Urothelium cell line (cell line): ENCODE data around the gene ATP1B3.
"Not testable (repeated sequence)": the region's sequence is repeated elsewhere in the genome, so short reads cannot be mapped to it uniquely, and the experiment has no call there.

Experiments used
- DNase-seq: peaks from one replicate; pipeline ENCODE4 v3.0.0; 2011; ENCODE audit warnings: low spot score, mixed read lengths
- FAIRE-seq: peaks from 2 replicates; lab custom pipeline; 2011; peaks lifted over from hg19 to GRCh38; lab: Jason Lieb, UNC

ATP1B3 gene

DNA sequence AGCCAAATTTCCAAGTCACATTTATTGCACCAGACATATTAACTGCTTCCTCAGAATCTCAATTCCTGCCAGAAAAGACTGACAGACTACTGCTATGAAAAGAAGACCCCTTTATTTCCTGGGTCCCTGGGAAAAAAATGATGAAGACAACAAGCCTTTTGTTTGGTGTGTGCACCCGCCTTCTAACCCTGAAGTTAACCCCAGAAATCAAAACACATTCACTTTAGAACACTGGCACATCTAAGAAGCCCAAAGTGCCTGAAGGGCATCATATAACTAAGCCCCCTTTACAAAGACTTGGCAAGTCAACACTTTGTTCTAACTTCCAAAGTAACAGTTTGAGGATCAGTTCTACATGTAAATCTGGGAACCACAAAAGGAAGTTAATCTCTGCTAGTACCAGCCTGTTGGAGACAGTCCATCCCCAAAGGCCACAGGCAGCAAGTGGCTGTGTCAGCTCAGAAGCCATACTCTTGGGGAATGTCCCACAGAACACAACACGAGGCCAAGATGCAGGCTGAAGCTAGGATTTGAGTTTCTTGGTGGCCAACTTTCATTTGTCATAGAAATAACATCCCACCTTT is 16.3 kb upstream of the ATP1B3 start:
- FAIRE-seq, result no peak
- DNase-seq, result no peak

DNA sequence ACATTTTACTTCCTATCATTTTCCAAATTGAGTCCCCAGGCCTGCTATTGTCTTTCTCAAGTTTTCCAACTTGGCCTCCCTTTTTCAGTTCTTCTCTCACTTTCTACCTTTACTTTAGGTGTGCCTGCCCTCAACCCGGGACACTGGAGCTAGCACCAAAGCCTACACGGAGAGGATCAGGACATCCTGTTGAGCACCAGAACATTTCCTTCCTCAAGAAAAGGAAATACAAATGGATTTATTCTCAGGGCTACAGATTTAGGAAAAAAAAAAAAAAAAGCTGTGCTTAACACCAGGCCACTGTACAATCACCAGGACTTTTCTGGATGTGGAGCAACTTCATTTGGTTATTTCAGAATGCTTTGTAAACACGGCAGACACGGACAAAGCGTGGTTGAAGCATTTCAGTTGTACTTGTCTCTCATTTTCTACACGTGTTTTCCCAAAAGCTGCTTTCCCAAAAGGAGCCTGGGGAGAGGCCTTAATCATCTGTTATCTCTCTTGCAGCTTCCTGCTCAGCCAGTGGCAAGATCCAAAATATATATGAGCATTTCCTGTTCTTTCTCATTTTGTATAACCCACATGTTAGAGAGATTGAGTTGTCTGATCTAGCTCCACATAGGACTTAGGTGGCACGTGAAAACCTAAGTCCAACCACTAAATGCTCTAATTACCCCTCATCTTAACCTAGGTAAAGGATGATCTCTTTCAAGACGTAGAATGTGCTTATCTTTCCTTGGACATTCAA is 15.5 kb upstream of the ATP1B3 start:
- FAIRE-seq, result no peak
- DNase-seq, result no peak

- FAIRE-seq, result no peak
- DNase-seq, result no peak
These were observed 14.1 kb upstream of the ATP1B3 start for GRCh38 chr3:141862279-141862816.

- DNase-seq (no peak), FAIRE-seq (no peak)
These were observed 13.0 kb upstream of the ATP1B3 start for GRCh38 chr3:141863491-141863890.

DNA sequence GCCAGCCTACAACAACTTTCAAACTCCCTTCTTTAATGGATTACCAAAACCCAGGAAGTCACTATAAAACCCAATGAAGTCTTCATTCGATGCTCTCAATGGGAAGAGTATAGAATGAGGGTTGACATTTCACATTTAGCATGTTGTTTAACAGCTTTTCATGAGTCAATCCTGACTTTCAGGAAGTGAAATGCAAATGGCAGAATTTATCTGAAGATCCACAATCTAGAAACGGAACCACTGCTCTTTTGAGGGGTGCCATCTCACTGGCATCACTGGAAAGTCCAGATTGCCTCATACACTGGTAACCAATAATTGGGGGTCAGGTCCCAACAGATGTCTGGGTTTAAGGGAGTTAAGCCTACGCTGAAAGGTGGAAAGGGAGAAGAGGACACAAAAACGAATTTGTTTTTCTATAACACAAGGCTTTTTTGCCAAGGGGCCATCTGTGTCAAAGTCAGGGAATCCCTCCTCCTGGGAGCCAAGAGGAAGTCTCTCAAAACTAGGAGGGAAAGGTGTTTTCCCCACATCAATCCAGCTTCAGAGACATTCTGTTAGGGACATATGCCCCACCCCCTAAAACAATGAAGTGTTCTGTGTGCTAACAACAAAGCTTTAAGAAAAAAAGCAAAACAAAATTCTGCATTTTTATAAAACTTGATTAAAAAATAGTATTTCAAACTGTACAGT is 12.0 kb upstream of the ATP1B3 start:
- no peak for FAIRE-seq
- DNase-seq, result no peak

DNA sequence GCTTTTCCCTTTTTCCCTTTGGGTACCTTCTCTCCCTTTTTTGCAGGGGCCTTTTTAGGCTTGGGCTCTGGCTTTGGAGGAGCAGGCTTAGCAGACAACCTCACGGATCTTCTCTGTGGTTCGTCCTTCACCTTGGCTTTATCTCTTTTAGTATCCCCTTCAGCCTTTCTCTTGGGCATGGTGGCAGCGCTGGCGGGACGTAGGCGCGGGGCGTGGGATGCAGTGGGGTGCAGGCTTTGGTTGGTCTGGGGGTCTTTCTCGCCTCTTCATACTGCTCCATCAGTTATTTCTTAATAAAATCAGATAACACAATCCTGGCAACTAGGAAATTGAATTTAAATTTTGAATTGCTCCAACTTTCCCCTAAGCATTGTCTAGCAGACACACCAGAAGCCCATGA is 11.3 kb upstream of the ATP1B3 start:
- FAIRE-seq (no peak), DNase-seq (no peak)

- FAIRE-seq, result no peak
These were observed 6.3 kb upstream of the ATP1B3 start for GRCh38 chr3:141870091-141870687.

DNA sequence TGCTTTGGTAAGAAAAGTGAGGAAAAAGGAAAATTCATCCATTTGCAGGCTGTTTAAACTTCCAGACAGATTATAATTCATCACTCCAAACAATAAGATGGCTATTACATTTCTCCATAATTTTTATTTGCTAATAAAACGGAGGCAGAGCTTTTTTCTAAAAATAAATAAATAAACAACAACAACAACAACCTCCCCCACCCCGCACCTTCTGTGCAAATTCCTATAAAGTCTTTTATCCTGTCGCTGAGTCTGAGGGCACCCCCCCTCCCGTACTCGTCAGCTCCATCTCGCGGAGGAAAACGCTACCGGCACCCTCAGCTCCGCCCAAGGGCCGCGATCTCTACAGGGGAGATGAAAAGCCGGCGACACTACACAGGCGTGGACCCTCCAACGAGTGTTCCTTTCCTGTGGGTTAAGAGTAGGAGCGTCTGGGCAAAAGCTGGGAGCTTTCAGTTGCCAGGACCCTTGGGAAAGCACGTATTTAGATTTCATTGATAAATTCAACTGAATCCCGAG is 1.0 kb upstream of the ATP1B3 start:
- peak; percentile 77 for DNase-seq
- no peak for FAIRE-seq

More at GRCh38 chr3:141870091-141870687, 6.3 kb upstream of the ATP1B3 start:
- DNase-seq, result no peak

- DNase-seq, result no peak
- FAIRE-seq, result no peak
These were observed 506 bp upstream of the ATP1B3 start for GRCh38 chr3:141875893-141876380.

- no peak for FAIRE-seq
- peak; percentile 26 for DNase-seq
These were observed 613 bp downstream of the ATP1B3 start for GRCh38 chr3:141876891-141877621.

DNA sequence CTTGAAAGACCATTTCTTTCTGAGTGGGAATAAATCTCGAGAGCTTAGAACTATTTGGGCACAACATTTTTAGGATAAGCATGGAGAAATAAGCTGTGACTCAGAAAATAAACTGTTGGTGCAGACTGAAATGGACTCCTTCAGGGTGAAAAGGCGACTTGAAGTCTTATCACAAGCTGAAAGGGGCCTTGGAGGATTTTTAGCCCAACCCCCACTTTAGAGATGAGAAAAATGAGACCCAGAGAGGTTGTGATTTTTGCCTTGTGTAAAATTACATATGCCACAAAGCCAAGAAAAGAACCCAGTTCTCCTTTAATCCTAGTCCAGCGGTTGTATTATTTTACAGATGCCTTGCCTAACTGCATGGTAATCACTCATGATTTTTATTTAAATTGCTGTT is 1.5 kb downstream of the ATP1B3 start:
- DNase-seq, result no peak
- FAIRE-seq, result no peak

- FAIRE-seq, result no peak
- DNase-seq, result no peak
These were observed 1.9 kb downstream of the ATP1B3 start for GRCh38 chr3:141878326-141878725.

GRCh38 chr3:141878817-141879216 is 2.4 kb downstream of the ATP1B3 start:
- FAIRE-seq, result no peak

GRCh38 chr3:141881702-141882101 is 5.3 kb downstream of the ATP1B3 start:
- FAIRE-seq (no peak), DNase-seq (no peak)

More at GRCh38 chr3:141878817-141879216, 2.4 kb downstream of the ATP1B3 start:
- no peak for DNase-seq

DNA sequence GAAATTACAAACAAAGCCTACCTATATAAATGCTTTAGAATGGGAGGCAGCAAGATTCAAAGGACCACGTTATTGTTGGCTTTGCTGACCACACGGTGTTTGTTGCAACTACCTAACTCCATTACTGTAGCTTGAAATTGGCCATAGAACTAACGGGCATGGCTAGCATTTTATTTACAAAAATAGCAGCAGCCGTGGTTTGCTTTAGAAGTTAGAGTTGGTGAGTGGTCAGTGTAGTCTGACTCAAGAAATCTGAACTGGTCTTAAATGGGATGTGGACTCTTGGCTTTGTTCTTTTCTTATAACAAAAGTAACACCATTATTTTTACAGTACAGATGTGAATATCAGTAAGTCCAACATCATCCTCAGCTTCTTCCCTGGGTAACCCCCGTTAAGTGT is 10.6 kb downstream of the ATP1B3 start:
- DNase-seq (no peak), FAIRE-seq (no peak)

DNA sequence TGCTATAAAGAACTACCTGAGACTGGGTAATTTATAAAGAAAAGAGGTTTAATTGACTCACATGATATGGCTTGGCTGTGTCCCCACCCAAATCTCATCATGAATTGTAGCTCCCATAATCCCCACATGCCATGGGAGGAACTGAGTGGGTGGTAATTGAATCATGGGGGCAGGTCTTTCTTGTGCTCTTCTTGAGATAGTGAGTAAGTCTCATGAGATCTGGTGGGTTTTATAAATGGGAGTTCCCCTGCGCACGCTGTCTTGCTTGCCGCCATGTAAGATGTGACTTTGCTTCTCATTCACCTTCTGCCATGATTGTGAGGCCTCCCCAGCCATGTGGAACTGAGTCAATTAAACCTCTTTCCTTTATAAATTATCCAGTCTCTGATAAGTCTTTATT is 12.1 kb downstream of the ATP1B3 start:
- not testable (repeated sequence) for FAIRE-seq

GRCh38 chr3:141894524-141895176 is 18.2 kb downstream of the ATP1B3 start:
- DNase-seq (no peak), FAIRE-seq (no peak)

More for the DNA sequence above, 12.1 kb downstream of the ATP1B3 start:
- DNase-seq, result not testable (repeated sequence)

DNA sequence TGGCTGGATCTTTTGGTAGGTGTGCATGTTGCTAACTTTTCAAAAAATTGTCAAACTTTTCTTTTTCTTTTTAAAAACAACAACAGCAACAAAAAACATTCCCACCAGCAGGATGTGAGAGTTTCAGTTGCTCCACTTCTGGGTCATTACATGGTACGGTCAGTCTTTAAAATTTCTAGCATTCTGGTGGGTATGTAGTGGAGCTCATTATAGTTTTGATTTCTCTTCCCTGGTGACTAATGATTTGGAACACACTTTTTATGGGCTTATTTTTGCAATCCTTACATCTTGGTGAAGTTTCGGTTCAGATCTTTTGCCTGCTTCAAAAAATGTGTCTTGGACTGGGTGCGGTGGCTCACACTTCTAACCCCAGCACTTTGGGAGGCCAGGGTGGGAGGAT is 19.3 kb downstream of the ATP1B3 start:
- no peak for FAIRE-seq

DNA sequence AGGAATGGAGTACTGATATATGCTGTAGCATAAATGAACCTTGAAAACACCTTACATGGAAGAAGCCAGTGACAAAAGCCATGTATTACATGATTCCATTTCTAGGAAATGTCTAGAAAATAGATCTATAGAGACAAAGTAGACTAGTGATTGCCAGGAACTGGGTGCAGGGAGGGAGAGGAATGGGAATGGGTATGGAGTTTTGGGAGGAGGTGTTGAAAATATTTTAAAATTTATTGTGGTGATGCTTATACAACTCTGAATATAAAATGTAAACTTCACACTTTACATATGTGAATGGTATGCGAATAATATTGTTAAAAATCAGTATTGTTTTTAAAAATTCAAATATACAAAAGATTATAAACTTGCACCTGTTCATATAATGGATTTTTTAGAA is 22.5 kb downstream of the ATP1B3 start:
- DNase-seq (no peak), FAIRE-seq (no peak)

More for the DNA sequence above, 19.3 kb downstream of the ATP1B3 start:
- DNase-seq, result no peak

DNA sequence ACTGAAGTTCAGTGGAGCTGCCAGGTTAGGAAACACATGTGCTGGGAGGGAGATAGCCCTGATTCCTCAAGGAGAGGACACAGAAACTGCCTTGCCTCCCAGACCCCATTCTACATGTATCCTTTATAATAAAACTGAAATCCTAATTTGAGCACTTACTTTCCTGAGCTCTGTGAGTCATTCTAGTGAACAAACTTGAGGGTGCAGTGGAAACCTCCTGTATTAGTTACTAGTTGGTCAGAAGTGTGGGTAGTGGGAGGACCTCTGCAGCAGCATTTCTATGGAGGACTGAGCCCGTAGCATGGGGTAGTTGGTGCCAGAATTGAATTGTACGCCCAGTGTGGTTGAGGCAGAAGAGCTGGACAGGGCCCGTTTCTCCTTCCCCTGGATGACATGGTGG is 23.9 kb downstream of the ATP1B3 start:
- FAIRE-seq (no peak), DNase-seq (no peak)
